Dendritic cell treated with granulocyte-macrophage colony-stimulating factor and Interleukin-4, amounts not matched to agents 40 ng/mL and 50 ng/mL, for 4 days (primary cell): ENCODE data around the gene IRF9.

Source experiments
- H3K27ac Mint-ChIP-seq: one replicate; pipeline ENCODE4 v1.8.0; 2022; ENCODE audit warnings: mild to moderate bottlenecking, mixed read lengths
- H3K27me3 Mint-ChIP-seq: one replicate; pipeline ENCODE4 v1.8.0; 2022; ENCODE audit warnings: mild to moderate bottlenecking, mixed read lengths
- H3K36me3 Mint-ChIP-seq: one replicate; pipeline ENCODE4 v1.8.0; 2022; ENCODE audit warnings: low read depth, mixed read lengths
- H3K4me1 Mint-ChIP-seq: one replicate; pipeline ENCODE4 v1.8.0; 2022; ENCODE audit warnings: low read depth, mixed read lengths
- H3K4me3 Mint-ChIP-seq: one replicate; pipeline ENCODE4 v1.8.0; 2022; ENCODE audit warnings: mild to moderate bottlenecking, moderate library complexity, mixed read lengths
- H3K9me3 Mint-ChIP-seq: one replicate; pipeline ENCODE4 v1.8.0; 2022; ENCODE audit warnings: mixed read lengths
- intact Hi-C: fragments of 100-400 bp; cut with micrococcal nuclease; formaldehyde crosslinking; loops from one replicate; pipeline ENCODE4 v1.15.0; 2022

Gene IRF9

DNA sequence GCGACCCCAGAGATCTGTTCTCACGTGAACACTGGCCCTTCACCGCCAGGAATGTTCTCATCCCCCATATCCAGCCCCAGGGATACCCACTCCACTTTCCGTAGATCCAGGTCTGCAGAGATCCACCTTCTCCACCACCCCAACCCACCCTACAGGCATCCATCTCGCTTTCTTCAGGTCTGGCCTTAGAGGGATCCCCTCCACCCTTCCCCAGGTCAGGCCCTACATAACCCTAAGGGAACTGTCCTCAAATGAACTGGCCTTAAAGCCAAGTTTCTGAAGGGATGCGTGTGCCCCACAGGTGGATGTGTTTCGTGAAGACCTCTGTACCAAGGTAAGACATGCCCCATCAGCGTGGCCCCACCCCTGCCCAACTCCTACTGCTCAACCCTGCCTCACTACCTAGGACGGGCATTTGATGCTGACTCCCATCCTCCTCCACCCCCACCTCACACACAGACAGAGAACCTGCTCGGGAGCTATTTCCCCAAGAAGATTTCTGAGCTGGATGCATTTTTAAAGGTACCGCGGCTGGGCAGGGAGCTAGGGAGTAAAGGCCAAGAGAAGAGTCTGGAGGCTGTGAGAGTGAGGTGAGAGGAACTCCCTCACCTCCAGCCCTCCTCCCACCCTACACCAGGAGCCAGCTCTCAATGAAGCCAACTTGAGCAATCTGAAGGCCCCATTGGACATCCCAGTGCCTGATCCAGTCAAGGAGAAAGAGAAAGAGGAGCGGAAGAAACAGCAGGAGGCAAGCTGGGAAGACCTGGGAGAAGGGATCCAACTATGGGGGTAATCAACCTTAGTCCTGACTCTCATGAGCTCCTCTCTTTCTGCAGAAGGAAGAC lies 24.2 kb upstream of the IRF9 start:
- Mint-ChIP-seq H3K27ac (peak overlapping the region; percentile 76), H3K27me3 (no peaks in the 10 kb centered on the region), H3K4me1 (peaks cover 62% of the 10 kb centered on the region), H3K36me3 (peaks cover 57% of the 10 kb centered on the region), H3K4me3 (peak overlapping the region; percentile 85), H3K9me3 (no peaks in the 10 kb centered on the region)
- intact Hi-C loops = loop anchor here (1.0 kb wide), 1 partner anchor 22 kb away; no protein-coding TSS in a partner anchor

DNA sequence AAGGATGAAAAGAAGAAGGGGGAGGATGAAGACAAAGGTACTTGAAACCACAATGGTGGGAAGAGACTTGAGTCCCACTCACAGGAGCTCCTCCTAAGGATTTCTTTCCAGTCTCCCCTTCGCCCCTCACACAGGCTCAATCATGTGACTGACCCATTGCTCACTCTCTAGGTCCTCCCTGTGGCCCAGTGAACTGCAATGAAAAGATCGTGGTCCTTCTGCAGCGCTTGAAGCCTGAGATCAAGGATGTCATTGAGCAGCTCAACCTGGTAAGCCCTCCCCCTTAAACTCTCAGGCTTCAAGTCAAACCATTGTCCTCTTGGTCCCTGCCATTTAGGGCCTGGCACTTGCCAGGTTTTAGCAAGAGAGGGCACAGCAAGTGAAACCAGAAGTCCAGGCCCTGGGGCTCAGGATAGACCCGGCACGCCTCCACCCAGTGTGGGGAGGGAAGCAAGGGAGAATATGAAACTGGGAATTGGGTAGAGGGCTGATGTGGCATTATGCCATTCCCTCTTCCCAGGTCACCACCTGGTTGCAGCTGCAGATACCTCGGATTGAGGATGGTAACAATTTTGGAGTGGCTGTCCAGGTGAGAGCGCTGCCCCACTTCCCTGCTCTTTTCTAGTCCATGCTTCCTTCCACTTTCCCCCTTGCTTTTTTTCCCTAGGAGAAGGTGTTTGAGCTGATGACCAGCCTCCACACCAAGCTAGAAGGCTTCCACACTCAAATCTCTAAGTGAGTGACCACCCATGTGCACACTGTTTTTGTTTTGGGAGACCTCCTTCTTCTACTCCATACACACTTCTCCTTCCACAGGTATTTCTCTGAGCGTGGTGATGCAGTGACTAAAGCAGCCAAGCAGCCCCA lies 23.3 kb upstream of the IRF9 start:
- H3K4me3 Mint-ChIP-seq = no peak overlapping the region
- no peaks in the 10 kb centered on the region for H3K9me3 Mint-ChIP-seq
- H3K27me3 Mint-ChIP-seq = no peaks in the 10 kb centered on the region
- H3K36me3 Mint-ChIP-seq = peaks cover 52% of the 10 kb centered on the region
- H3K27ac Mint-ChIP-seq = peak overlapping the region; percentile 76
- H3K4me1 Mint-ChIP-seq = peaks cover 66% of the 10 kb centered on the region
- intact Hi-C loops = no loop called here

DNA sequence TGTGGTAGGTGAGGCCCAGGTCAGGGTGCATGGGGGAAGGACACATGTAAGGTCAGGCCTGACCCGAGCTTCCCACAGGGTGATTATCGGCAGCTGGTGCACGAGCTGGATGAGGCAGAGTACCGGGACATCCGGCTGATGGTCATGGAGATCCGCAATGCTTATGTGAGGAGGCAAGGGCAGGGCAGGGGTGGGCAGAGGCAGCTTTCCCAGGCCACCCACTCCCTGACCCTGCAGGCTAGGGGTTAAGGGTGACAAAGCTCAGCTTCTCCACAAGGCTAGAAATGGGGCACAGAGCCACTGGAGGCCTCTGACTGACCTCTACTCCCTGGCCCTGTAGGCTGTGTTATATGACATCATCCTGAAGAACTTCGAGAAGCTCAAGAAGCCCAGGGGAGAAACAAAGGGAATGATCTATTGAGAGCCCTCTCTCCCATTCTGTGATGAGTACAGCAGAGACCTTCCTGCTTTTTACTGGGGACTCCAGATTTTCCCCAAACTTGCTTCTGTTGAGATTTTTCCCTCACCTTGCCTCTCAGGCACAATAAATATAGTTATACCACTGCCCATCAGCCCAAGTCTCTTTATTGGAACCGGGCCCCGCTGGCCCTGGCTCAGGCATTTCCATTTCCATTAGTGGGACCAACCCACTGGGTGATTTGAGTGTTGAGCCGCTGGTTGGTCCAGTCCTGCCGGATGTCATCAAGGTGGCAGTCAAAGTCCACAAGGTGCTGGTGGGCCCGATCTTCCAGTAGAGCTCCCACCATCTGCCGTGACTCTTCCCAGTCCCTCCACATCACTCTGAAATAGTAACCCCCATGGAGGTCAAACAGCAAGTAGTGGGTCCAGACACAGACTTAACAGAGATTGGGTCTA lies 22.4 kb upstream of the IRF9 start:
- H3K27me3 Mint-ChIP-seq = no peaks in the 10 kb centered on the region
- H3K4me1 Mint-ChIP-seq = peaks cover 67% of the 10 kb centered on the region
- no peaks in the 10 kb centered on the region for H3K9me3 Mint-ChIP-seq
- H3K4me3 Mint-ChIP-seq = no peak overlapping the region
- H3K36me3 Mint-ChIP-seq = peaks cover 57% of the 10 kb centered on the region
- peak overlapping the region; percentile 76 for H3K27ac Mint-ChIP-seq
- intact Hi-C loops = no loop called here

DNA sequence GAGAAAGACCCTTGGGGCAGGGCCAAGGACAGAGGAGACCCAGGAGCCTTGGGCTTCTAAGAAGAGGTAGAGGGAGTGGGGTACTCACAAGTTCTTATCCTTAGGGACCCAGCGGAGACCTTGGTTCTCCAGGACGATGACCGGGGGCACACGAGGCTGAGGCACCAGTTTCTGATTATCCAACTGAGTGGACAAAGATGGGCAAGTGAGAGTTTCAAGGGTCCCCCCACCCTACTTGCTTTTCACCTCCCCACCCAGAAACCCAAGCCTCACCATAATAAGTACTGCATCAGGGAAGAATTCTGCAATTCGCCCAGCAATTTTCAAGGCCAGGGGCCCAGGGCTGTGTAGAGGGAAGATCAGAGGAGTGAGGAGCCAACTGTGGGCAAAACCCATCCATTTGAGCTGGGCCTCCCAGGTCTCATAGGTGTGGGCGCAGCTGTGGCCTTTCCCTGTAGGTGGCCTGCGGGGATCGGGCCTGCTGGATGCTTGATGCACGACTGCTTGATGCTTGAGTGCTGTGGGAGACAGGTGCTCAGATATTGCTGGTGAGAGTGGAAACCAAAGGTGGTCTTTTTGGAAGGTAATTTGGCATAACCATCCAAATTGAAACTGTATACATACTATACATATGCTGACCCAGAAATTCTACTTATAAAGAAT lies 21.7 kb upstream of the IRF9 start:
- H3K36me3 Mint-ChIP-seq = peaks cover 65% of the 10 kb centered on the region
- intact Hi-C loops = no loop called here
- no peaks in the 10 kb centered on the region for H3K27me3 Mint-ChIP-seq
- peaks cover 72% of the 10 kb centered on the region for H3K4me1 Mint-ChIP-seq
- no peaks in the 10 kb centered on the region for H3K9me3 Mint-ChIP-seq
- H3K4me3 Mint-ChIP-seq = no peak overlapping the region
- H3K27ac Mint-ChIP-seq = peak overlapping the region; percentile 42

DNA sequence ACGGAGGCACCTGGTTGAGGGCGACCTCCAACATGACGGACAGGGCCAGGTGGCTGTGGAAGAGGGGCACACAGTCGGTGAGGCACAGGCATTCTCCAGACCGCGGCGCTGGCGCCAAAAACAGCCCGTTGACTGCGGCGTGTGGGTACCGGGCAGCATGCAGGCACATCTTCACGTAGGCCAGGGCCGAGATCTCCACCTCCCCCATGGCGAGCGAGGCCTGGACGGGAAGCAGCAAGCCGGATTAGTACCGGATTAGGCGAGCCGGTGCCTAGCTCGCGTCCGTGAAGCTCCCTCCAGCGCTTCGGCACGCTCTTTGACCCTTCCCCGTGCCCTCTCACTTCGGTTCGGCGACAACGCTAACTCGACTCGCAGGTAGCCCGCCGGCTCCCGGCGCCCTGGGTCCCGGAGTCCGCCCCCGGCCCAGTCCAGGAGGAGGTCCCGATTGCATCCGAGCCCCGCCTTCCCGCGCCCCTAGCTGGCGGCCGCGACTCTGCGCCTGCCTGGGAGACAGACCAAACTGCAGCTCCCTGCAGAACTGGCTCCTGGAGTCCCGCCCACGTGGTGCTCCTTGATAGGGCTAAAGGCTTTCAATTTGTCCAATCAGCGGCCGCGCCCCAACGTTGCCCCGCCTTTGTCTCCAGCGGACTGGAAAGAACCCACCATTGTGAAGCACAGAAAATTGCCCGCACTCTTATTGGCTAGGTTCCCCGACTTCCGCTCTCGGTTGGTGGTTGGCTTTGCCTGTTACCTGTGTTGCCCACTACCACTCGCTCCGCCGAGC lies 19.8 kb upstream of the IRF9 start, which contains the start of gene EMC9:
EMC9 (minus strand) TSS at position 495 of the 784 bp plus-strand sequence; CDS start at position 208, 287 bp downstream.
- Mint-ChIP-seq H3K27me3 (no peaks in the 10 kb centered on the region), H3K4me1 (peaks cover 82% of the 10 kb centered on the region), H3K9me3 (no peaks in the 10 kb centered on the region), H3K27ac (peak within 1 kb of the TSS; percentile 86), H3K4me3 (peak within 1 kb of the TSS; percentile 95), H3K36me3 (peaks cover 81% of the 10 kb centered on the region)
- intact Hi-C loops = loop anchor here (1.0 kb wide), 1 partner anchor 27 kb away; the partner anchor contains the start of genes DCAF11 and NRL

DNA sequence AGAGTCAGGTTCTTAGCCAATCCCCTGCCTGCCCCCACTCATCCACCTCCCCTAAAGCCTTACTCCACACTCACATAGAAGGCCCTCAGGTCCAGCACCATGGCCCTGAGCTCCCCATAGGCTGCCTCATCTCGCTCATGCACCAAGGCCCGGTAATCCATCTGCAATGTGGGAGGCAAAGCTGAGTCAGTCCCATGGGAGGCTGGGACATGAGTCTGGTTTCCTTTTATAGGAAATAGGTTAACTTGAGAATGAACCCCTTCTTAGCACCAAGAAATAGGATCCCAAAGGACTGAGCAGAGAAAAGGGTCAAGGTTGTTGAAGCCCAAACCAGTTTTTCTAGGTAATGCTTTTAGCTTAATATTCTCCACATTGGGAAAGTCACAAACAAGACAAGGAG lies 17.6 kb upstream of the IRF9 start:
- intact Hi-C loops = no loop called here
- no peak overlapping the region for H3K27ac Mint-ChIP-seq

DNA sequence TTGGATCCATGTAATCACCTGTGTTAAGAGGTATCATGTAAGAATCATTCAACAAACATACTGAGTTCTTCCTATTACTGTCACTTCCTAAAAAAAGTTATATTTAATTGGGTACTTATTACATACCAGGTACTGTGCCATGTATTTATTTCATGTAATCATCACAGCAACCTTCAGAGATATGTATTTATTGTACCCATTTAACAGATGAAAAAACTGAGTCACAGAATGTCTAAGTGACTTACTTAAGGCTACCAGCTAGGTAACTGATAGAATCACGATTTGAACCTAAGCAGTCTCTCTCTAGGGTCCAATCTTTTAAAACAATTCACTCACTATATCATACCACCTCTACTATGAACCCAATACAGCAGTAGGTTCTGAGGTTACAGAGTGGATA lies 16.6 kb upstream of the IRF9 start:
- no peak overlapping the region for H3K27ac Mint-ChIP-seq
- H3K4me3 Mint-ChIP-seq = no peak overlapping the region
- H3K27me3 Mint-ChIP-seq = no peaks in the 10 kb centered on the region
- no peaks in the 10 kb centered on the region for H3K9me3 Mint-ChIP-seq
- peaks cover 69% of the 10 kb centered on the region for H3K4me1 Mint-ChIP-seq
- intact Hi-C loops = no loop called here
- peaks cover 80% of the 10 kb centered on the region for H3K36me3 Mint-ChIP-seq

More for the DNA sequence above, 17.6 kb upstream of the IRF9 start:
- Mint-ChIP-seq H3K27me3 (no peaks in the 10 kb centered on the region), H3K4me1 (peaks cover 69% of the 10 kb centered on the region), H3K4me3 (no peak overlapping the region), H3K36me3 (peaks cover 80% of the 10 kb centered on the region), H3K9me3 (no peaks in the 10 kb centered on the region)

DNA sequence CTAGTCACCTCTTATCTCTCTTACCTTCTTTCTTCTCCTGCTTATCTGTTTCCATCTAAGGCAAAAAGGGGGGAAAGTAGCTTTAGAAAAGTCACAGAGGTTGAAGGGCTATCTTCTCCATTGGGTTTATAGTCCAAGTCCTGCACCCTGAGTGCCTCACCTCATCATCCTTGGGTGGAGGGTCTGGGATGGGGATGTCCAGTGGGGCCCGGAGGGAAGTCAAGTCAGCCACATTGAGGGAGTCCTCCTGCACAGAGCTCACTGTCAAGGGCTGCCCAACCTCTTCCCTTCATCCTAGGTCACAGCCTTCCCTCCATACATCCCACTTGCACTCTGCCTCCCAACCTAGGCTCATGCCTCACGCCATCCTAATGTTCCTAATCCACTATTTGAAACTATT lies 15.8 kb upstream of the IRF9 start:
- Mint-ChIP-seq H3K27me3 (no peaks in the 10 kb centered on the region), H3K9me3 (no peaks in the 10 kb centered on the region), H3K4me3 (peak overlapping the region; percentile 98), H3K4me1 (peaks cover 69% of the 10 kb centered on the region), H3K36me3 (peaks cover 84% of the 10 kb centered on the region), H3K27ac (peak overlapping the region; percentile 91)
- intact Hi-C loops = no loop called here

DNA sequence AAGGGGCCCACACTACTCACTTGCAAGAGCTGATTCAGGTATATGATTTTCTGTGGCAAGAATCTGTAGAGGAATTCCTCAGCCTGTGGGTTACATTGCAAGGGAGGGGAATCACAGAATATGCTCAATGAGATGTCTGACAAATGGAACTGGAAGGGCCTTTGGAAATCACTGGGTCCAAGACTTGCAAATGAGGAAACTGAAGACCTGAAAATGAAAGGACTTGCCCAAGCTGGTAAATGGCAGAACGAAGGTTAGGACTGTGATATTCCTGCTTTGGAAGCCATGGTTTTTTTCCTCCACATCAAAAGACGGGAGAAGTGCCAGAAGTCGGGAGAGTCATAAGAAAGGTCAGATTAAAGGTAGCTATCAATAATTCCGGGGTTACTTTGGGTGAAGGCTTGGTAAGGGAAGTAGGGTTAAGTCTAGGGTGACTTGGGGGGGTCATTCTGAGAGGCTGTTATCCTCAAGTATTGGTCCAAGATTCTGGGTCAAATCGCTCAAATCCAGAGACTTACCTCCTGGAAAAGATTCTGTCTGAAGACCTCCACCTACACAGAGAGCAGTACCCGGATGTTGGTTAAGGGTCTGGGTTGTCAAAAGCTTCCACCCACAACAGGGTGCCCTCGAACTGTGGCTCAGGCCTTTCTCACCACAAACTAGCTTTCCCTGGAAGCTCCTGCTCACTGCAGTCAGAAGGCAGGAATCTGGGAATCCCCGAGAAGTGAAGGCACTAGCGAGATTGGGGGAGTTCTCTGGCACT lies 15.2 kb upstream of the IRF9 start:
- Mint-ChIP-seq H3K36me3 (peaks cover 85% of the 10 kb centered on the region), H3K27me3 (no peaks in the 10 kb centered on the region)
- intact Hi-C loops = loop anchor here (2.0 kb wide), 2 partner anchors 43 to 87 kb away; partner anchors contain the start of genes GMPR2, IPO4 and NEDD8

DNA sequence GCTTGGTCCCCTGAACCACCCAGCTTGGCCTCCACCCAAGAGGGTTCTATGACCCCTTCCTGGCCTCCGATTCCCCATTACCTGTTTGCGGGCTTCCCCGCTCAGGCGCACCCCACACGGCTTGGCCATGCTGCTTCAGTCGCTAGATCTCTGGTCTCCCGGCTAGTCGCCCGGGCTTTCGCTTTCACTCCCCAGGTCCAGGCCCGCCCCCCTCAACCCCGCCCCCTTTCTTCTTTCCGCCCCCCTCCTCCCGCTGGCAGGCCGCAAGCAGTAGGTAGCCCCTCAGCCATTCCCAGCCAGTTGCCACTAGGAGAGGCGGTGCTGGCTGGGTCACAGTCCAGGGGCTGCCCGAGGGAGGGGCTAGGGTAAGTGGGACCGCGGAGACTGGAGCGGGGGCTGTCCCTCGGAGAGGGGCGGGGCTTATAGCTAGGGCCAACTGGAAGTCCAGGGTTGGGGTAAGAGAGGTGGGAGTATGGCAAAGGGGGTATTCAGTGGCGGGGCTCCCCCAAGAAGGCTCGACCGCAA lies 14.6 kb upstream of the IRF9 start, which contains the start of gene PSME2:
PSME2 (minus strand) TSS at position 158 of the 525 bp plus-strand sequence; CDS start at position 129, 29 bp downstream.
- Mint-ChIP-seq H3K4me1 (peaks cover 65% of the 10 kb centered on the region), H3K27ac (peak within 1 kb of the TSS; percentile 91), H3K27me3 (no peaks in the 10 kb centered on the region), H3K4me3 (peak within 1 kb of the TSS; percentile 98), H3K9me3 (no peaks in the 10 kb centered on the region), H3K36me3 (peaks cover 88% of the 10 kb centered on the region)
- intact Hi-C loops = loop anchor here (2.0 kb wide), 2 partner anchors 42 to 86 kb away; partner anchors contain the start of genes GMPR2, IPO4 and NEDD8

More for the DNA sequence above, 15.2 kb upstream of the IRF9 start:
- Mint-ChIP-seq H3K4me3 (peak overlapping the region; percentile 98), H3K27ac (peak overlapping the region; percentile 91), H3K9me3 (no peaks in the 10 kb centered on the region), H3K4me1 (peaks cover 67% of the 10 kb centered on the region)

DNA sequence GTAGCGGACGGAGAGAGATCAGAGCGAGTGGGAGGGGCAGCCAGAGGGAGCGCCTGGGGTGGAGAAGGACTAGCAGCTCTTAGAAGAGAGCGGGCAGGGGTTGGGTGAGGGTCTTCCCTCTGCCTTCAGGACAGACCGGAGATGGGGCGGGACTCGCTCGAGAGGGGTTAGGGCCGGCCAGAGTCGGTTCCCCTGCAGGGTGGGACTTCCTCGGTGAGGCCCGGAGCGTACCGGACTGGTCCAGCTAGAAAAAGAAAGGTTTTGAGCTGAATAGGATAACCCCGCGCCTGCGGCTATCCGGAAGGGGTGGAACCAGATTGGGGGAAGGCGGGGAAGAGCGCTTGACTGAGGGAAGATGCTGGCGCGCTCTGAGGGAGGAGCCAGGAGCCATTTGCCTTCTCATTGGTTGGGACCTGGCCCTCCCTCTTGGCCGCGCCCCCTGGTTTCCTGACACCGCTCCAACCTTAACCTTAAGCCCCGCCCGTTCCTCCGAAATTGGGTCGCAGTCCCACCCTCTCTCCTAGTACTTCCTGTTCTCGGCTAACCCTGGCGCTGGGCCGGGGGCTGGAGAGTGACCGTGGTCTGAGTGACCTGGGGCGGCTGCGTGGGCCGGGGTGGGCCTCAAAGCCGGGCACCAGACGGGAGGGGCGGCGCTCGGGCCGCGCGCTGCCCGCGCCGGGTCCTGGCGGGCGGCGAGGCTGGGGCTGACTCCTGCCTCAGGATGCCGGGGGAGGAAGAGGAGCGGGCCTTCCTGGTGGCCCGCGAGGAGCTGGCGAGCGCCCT lies 13.9 kb upstream of the IRF9 start, which contains the start of gene RNF31:
RNF31 (plus strand) TSS at position 521 of the 783 bp plus-strand sequence; CDS start at position 722, 201 bp downstream.
- Mint-ChIP-seq H3K27ac (peak within 1 kb of the TSS; percentile 91), H3K27me3 (no peaks in the 10 kb centered on the region), H3K4me1 (peaks cover 59% of the 10 kb centered on the region), H3K4me3 (peak within 1 kb of the TSS; percentile 98), H3K36me3 (peaks cover 94% of the 10 kb centered on the region), H3K9me3 (no peaks in the 10 kb centered on the region)
- intact Hi-C loops = loop anchor here (1.0 to 2.0 kb wide), 4 partner anchors 14 to 86 kb away; partner anchors contain the start of genes DCAF11, GMPR2, IPO4 and IRF9
